ENCODE measurements around the gene LAMA2. TPM values are rescaled to one million over a fixed set of nuclear protein-coding genes. Genes with fewer than 3 reads are reported as not detected.

The LAMA2 gene
- total and polyA plus RNA-seq, 5 donors from 2014 or later: 0.06 to 0.47 (median 0.09) TPM

DNA sequence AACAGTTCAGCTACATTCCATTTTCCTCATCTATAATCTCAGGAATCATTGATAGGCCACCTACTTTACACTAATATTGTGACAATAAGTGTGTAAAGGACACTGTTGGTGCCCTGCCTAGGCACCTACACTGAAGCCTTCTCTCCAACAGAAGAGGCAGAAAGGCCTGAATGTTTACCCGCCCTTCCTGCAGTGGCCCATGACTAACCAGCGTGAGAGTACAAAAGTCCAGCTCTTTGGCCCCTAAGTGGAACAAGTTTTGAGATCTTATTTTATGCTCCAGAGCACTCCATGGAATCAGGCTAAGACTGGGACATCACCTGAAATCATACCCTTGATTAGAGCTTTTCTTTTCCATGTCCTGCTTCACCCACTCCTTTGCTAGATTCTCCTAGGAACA lies 467.3 kb downstream of the LAMA2 start:
- H3K9me3 ChIP-seq (ENCODE audit: control insufficient read depth in 2 of 2, low read length in 2 of 2): no peaks in the 10 kb centered on the region
- Mint-ChIP-seq H3K27ac (no peak overlapping the region), H3K4me1 (no peaks in the 10 kb centered on the region), H3K9me3 (no peaks in the 10 kb centered on the region), H3K4me3 (no peak overlapping the region), H3K27me3 (no peaks in the 10 kb centered on the region), H3K36me3 (no peaks in the 10 kb centered on the region)
- DNase-seq (no peak), ATAC-seq (ENCODE audit: low read depth in 2 of 2) (no peak)
- H3K4me1 ChIP-seq (ENCODE audit: control insufficient read depth, insufficient read depth, low read length, poor library complexity, severe bottlenecking): no peaks in the 10 kb centered on the region
- no peak overlapping the region for H3K27ac ChIP-seq (ENCODE audit: insufficient read depth, low read length, poor library complexity, severe bottlenecking)
- no peaks in the 10 kb centered on the region for H3K36me3 ChIP-seq (ENCODE audit: control insufficient read depth, insufficient read depth, low read length)
- no peaks in the 10 kb centered on the region for H3K27me3 ChIP-seq (ENCODE audit: control insufficient read depth, insufficient read depth, low read length)
- no peak overlapping the region for H3K4me3 ChIP-seq (ENCODE audit: low read depth, low read length)

DNA sequence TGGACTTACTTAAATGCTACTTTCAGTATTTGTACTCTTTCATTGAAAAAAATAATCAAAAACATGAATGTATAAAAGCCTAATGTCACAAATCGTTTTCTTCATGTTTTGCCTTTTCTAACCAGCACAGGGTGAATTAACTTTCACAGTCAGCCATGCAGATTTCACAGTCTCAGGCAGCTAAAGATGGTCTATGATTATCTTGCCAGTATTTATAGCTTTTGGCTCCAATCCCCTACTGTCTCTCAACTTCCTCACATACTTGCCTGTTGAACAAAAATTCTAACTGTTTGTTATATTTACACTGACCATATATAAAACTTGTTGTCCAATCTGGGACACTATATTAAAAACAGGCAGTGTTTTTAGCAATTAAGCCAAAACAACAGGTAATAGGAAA lies 468.9 kb downstream of the LAMA2 start:
- H3K4me1 ChIP-seq (ENCODE audit: control insufficient read depth, insufficient read depth, low read length, poor library complexity, severe bottlenecking): no peaks in the 10 kb centered on the region
- DNase-seq (no peak), ATAC-seq (ENCODE audit: low read depth in 2 of 2) (no peak)
- Mint-ChIP-seq H3K9me3 (no peaks in the 10 kb centered on the region), H3K27me3 (no peaks in the 10 kb centered on the region), H3K36me3 (no peaks in the 10 kb centered on the region), H3K27ac (no peak overlapping the region), H3K4me3 (no peak overlapping the region), H3K4me1 (no peaks in the 10 kb centered on the region)
- no peaks in the 10 kb centered on the region for H3K27me3 ChIP-seq (ENCODE audit: control insufficient read depth, insufficient read depth, low read length)
- H3K36me3 ChIP-seq (ENCODE audit: control insufficient read depth, insufficient read depth, low read length): no peaks in the 10 kb centered on the region
- H3K27ac ChIP-seq (ENCODE audit: insufficient read depth, low read length, poor library complexity, severe bottlenecking): no peak overlapping the region
- no peak overlapping the region for H3K4me3 ChIP-seq (ENCODE audit: low read depth, low read length)
- H3K9me3 ChIP-seq (ENCODE audit: control insufficient read depth in 2 of 2, low read length in 2 of 2): no peaks in the 10 kb centered on the region

DNA sequence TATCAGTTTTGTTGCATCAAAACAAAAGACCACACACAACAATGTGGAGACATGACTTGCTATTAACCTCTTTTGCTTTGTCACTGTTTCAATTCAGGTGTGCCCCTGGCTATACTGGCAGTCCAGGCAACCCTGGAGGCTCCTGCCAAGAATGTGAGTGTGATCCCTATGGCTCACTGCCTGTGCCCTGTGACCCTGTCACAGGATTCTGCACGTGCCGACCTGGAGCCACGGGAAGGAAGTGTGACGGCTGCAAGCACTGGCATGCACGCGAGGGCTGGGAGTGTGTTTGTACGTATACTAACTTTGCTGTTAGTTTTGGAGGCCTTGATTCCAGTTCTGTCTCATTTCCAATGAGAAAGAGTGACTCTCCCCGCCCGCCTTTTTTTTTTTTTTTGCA lies 470.1 kb downstream of the LAMA2 start:
- DNase-seq (no peak), ATAC-seq (ENCODE audit: low read depth in 2 of 2) (no peak)
- H3K27me3 Mint-ChIP-seq: no peaks in the 10 kb centered on the region
- Histone ChIP-seq H3K4me3 (ENCODE audit: low read depth, low read length) (no peak overlapping the region), H3K36me3 (ENCODE audit: control insufficient read depth, insufficient read depth, low read length) (no peaks in the 10 kb centered on the region), H3K9me3 (ENCODE audit: control insufficient read depth in 2 of 2, low read length in 2 of 2) (no peaks in the 10 kb centered on the region), H3K27me3 (ENCODE audit: control insufficient read depth, insufficient read depth, low read length) (no peaks in the 10 kb centered on the region), H3K4me1 (ENCODE audit: control insufficient read depth, insufficient read depth, low read length, poor library complexity, severe bottlenecking) (no peaks in the 10 kb centered on the region), H3K27ac (ENCODE audit: insufficient read depth, low read length, poor library complexity, severe bottlenecking) (no peak overlapping the region)
- H3K9me3 Mint-ChIP-seq: no peaks in the 10 kb centered on the region
- no peaks in the 10 kb centered on the region for H3K36me3 Mint-ChIP-seq
- H3K27ac Mint-ChIP-seq: no peak overlapping the region
- no peak overlapping the region for H3K4me3 Mint-ChIP-seq
- peaks cover 0 to 2% (median 0%) of the 10 kb centered on the region in 4 donors for H3K4me1 Mint-ChIP-seq

DNA sequence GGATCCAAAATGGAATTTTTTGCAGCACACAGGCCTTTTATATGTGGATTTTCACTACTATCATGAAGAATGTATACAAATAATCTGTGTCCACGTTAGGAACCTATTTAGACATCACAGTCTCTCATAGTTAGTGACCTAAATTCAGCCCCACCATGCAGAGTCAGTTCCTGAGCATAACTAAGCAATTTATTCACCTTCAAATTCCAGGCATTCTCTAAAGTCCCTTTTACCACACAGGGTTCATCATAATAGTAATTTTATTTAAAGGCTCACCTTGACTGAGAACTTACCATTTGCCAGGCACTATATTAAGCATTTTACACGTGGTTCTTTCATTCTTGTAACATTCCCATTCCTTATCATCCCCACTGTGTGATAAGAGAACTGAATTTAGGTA lies 473.2 kb downstream of the LAMA2 start:
- Histone ChIP-seq H3K36me3 (ENCODE audit: control insufficient read depth, insufficient read depth, low read length) (no peaks in the 10 kb centered on the region), H3K27ac (ENCODE audit: insufficient read depth, low read length, poor library complexity, severe bottlenecking) (no peak overlapping the region), H3K27me3 (ENCODE audit: control insufficient read depth, insufficient read depth, low read length) (no peaks in the 10 kb centered on the region), H3K9me3 (ENCODE audit: control insufficient read depth in 2 of 2, low read length in 2 of 2) (no peaks in the 10 kb centered on the region), H3K4me3 (ENCODE audit: low read depth, low read length) (no peak overlapping the region), H3K4me1 (ENCODE audit: control insufficient read depth, insufficient read depth, low read length, poor library complexity, severe bottlenecking) (no peaks in the 10 kb centered on the region)
- ATAC-seq (ENCODE audit: low read depth in 2 of 2) (no peak), DNase-seq (no peak)
- Mint-ChIP-seq H3K27me3 (no peaks in the 10 kb centered on the region), H3K9me3 (no peaks in the 10 kb centered on the region), H3K4me3 (no peak overlapping the region), H3K27ac (no peak overlapping the region), H3K4me1 (peaks cover 0 to 2% (median 0%) of the 10 kb centered on the region in 4 donors), H3K36me3 (no peaks in the 10 kb centered on the region)

DNA sequence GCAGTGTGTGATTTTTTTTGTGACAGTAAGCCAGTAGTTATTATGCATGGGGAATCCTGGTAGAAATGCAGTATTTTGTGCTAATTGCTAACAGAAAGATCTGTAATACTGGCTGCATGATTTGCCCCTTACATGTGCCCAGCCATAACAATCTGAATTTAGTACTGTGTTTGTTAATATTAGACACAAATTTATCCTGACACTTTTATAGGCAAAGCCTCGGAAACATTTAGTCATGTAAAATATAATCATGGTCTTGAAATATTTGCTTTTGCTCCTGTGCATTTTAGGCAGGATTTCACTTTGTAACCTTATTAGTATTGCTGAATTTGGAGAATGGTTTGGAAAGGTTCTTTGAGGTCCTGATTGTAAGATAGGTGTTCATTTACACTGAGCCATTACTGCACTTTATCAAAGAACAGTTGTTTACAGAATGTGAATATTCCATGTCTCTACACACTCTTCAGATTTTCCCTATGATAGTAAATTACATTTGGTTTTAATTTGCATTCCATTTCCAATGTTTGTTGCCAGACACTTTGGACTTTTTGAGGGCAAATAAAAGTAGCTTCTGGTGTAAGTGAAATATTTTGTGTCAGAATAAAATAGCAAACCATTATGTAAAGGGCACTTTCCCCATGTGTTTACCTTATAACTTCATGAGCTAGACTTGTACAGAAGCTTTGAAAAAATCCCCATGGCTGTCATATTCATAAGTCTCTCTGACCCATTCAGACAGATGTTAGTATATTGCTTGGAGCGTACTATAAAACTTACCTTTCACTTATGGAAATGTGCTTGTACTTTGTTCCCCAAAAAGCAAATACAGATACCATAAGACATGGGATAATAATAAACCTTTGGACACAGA lies 477.1 kb downstream of the LAMA2 start:
- H3K27me3 Mint-ChIP-seq: no peaks in the 10 kb centered on the region

DNA sequence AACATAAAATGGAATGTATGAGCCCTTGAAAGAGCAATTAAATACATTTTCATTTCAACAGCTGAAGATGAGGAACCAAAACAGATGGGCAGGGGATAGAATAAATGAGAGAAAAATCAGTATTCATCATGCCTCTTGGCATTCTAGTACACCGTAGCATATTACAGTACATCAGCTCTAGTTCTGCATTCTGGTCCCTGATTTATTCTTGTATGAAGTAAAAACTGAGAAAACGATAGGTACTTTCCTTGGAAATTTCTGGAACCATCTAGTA lies 477.7 kb downstream of the LAMA2 start:
- H3K4me1 ChIP-seq (ENCODE audit: control insufficient read depth, insufficient read depth, low read length, poor library complexity, severe bottlenecking): no peaks in the 10 kb centered on the region

More for the DNA sequence above, 477.1 kb downstream of the LAMA2 start:
- Histone ChIP-seq H3K36me3 (ENCODE audit: control insufficient read depth, insufficient read depth, low read length) (no peaks in the 10 kb centered on the region), H3K27ac (ENCODE audit: insufficient read depth, low read length, poor library complexity, severe bottlenecking) (no peak overlapping the region), H3K27me3 (ENCODE audit: control insufficient read depth, insufficient read depth, low read length) (no peaks in the 10 kb centered on the region), H3K9me3 (ENCODE audit: control insufficient read depth in 2 of 2, low read length in 2 of 2) (no peaks in the 10 kb centered on the region), H3K4me3 (ENCODE audit: low read depth, low read length) (no peak overlapping the region), H3K4me1 (ENCODE audit: control insufficient read depth, insufficient read depth, low read length, poor library complexity, severe bottlenecking) (no peaks in the 10 kb centered on the region)
- Mint-ChIP-seq H3K36me3 (no peaks in the 10 kb centered on the region), H3K27ac (no peak overlapping the region), H3K4me1 (peaks cover 0 to 2% (median 0%) of the 10 kb centered on the region in 4 donors), H3K9me3 (no peaks in the 10 kb centered on the region), H3K4me3 (no peak overlapping the region)
- DNase-seq (no peak), ATAC-seq (ENCODE audit: low read depth in 2 of 2) (no peak)

DNA sequence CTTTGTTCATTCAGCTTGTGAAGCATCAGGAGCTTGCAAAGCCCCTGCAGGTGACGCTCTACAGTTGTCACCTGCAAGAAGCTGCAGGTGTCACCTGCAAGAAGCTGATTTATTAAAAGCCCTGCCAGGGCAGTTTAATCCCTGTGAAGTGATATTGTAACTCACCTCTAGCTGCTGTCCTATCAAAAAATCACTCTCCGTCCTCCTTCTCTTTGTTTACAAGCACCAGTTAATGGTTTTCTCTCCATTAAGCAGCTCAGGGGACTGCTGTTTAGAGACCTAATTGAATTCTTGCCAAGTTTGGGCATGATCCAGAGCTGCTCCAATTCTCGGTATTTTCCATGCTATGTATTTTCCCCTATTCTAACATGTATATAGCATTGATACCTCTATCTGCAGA lies 481.1 kb downstream of the LAMA2 start:
- H3K36me3 Mint-ChIP-seq: no peaks in the 10 kb centered on the region
- H3K27me3 Mint-ChIP-seq: peaks cover 4% of the 10 kb centered on the region
- Histone ChIP-seq H3K4me1 (ENCODE audit: control insufficient read depth, insufficient read depth, low read length, poor library complexity, severe bottlenecking) (no peaks in the 10 kb centered on the region), H3K27ac (ENCODE audit: insufficient read depth, low read length, poor library complexity, severe bottlenecking) (no peak overlapping the region), H3K9me3 (ENCODE audit: control insufficient read depth in 2 of 2, low read length in 2 of 2) (no peaks in the 10 kb centered on the region), H3K4me3 (ENCODE audit: low read depth, low read length) (no peak overlapping the region), H3K36me3 (ENCODE audit: control insufficient read depth, insufficient read depth, low read length) (no peaks in the 10 kb centered on the region), H3K27me3 (ENCODE audit: control insufficient read depth, insufficient read depth, low read length) (no peaks in the 10 kb centered on the region)
- H3K4me1 Mint-ChIP-seq: peaks cover 0 to 2% (median 0%) of the 10 kb centered on the region in 4 donors
- ATAC-seq (ENCODE audit: low read depth in 2 of 2) (no peak), DNase-seq (no peak)
- H3K4me3 Mint-ChIP-seq: no peak overlapping the region
- no peak overlapping the region for H3K27ac Mint-ChIP-seq
- H3K9me3 Mint-ChIP-seq: no peaks in the 10 kb centered on the region

More for the DNA sequence above, 477.7 kb downstream of the LAMA2 start:
- Mint-ChIP-seq H3K36me3 (no peaks in the 10 kb centered on the region), H3K9me3 (no peaks in the 10 kb centered on the region), H3K27me3 (no peaks in the 10 kb centered on the region), H3K27ac (no peak overlapping the region), H3K4me3 (no peak overlapping the region), H3K4me1 (peaks cover 0 to 2% (median 0%) of the 10 kb centered on the region in 4 donors)
- no peaks in the 10 kb centered on the region for H3K27me3 ChIP-seq (ENCODE audit: control insufficient read depth, insufficient read depth, low read length)
- no peaks in the 10 kb centered on the region for H3K9me3 ChIP-seq (ENCODE audit: control insufficient read depth in 2 of 2, low read length in 2 of 2)
- no peak for DNase-seq
- no peak overlapping the region for H3K27ac ChIP-seq (ENCODE audit: insufficient read depth, low read length, poor library complexity, severe bottlenecking)
- H3K4me3 ChIP-seq (ENCODE audit: low read depth, low read length): no peak overlapping the region
- ATAC-seq (ENCODE audit: low read depth in 2 of 2): no peak
- H3K36me3 ChIP-seq (ENCODE audit: control insufficient read depth, insufficient read depth, low read length): no peaks in the 10 kb centered on the region

DNA sequence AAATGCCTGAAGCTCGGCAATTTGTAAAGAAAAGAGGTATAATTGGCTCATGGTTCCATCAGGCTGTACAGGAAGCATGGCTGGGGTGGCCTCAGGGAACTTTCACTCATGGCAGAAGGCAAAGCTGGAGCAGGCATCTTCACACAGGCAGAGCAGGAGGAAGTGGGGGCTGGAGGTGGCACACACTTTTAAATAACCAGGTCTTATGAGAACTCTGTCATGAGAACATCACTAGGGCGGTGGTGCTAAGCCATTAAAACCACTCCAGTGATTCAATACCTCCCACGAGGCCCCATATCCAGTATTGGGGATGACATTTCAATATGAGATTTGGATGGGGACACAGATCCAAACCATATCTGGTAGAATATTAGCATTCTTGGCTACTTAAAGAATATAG lies 481.8 kb downstream of the LAMA2 start:
- Histone ChIP-seq H3K9me3 (ENCODE audit: control insufficient read depth in 2 of 2, low read length in 2 of 2) (no peaks in the 10 kb centered on the region), H3K36me3 (ENCODE audit: control insufficient read depth, insufficient read depth, low read length) (no peaks in the 10 kb centered on the region), H3K27me3 (ENCODE audit: control insufficient read depth, insufficient read depth, low read length) (no peaks in the 10 kb centered on the region), H3K4me3 (ENCODE audit: low read depth, low read length) (no peak overlapping the region), H3K27ac (ENCODE audit: insufficient read depth, low read length, poor library complexity, severe bottlenecking) (no peak overlapping the region), H3K4me1 (ENCODE audit: control insufficient read depth, insufficient read depth, low read length, poor library complexity, severe bottlenecking) (no peaks in the 10 kb centered on the region)
- Mint-ChIP-seq H3K27me3 (peaks cover 9% of the 10 kb centered on the region), H3K4me3 (no peak overlapping the region), H3K27ac (no peak overlapping the region), H3K4me1 (peaks cover 0 to 2% (median 0%) of the 10 kb centered on the region in 4 donors), H3K9me3 (no peaks in the 10 kb centered on the region), H3K36me3 (no peaks in the 10 kb centered on the region)
- ATAC-seq (ENCODE audit: low read depth in 2 of 2) (no peak), DNase-seq (no peak)
